GM12878 (cell line): ENCODE data around the gene MYBPHL. TPM values are rescaled to one million over a fixed set of nuclear protein-coding genes. Genes with fewer than 3 reads are reported as not detected.

Experiments
- ATAC-seq: fragments of 200-7000 bp; cut with Tn5 transposase; 3 replicates; pipeline ENCODE4 v1.9.1; 2020; ENCODE audit warnings: mild to moderate bottlenecking, moderate library complexity
- BruUV-seq: library from RNA; stranded (reverse); fragments of 400-500 nt; replicated peaks from 2 replicates; lab custom pipeline; 2021; lab: Mats Ljungman, UMichigan
- CTCF ChIA-PET: fragments of 300-600 bp; sonication (Branson Sonifier 250); formaldehyde crosslinking; extraction: SDS; loops from one replicate; lab custom pipeline; 2021; ENCODE audit warnings: inconsistent platforms; lab: Yijun Ruan, JAX
- POLR2A ChIA-PET: fragments of 350-600 bp; formaldehyde crosslinking; extraction: SDS; loops from one replicate; lab custom pipeline; 2021; ENCODE audit warnings: inconsistent platforms; lab: Charles Lee
- RAD21 ChIA-PET: fragments of 300-600 bp; sonication (Branson Sonifier 250); formaldehyde crosslinking; loops from one replicate; lab custom pipeline; 2023; ENCODE audit warnings: antibody characterized with exemption; ENCODE audit not compliant: unreplicated experiment; lab: Charles Lee
- SMC1A ChIA-PET: fragments of 300-600 bp; sonication (Branson Sonifier 250); formaldehyde crosslinking; loops from one replicate; lab custom pipeline; 2023; ENCODE audit not compliant: unreplicated experiment, uncharacterized antibody; lab: Charles Lee
- DNase-seq: peaks from one replicate; pipeline ENCODE4 v3.0.0-alpha.2; 2011; ENCODE audit warnings: low read depth, low spot score
- FAIRE-seq: peaks from 3 replicates; lab custom pipeline; 2011; peaks lifted over from hg19 to GRCh38; lab: Jason Lieb, UNC
- H2AFZ ChIP-seq: 2 replicates; pipeline ENCODE4 v1.6.0; 2011; ENCODE audit warnings: low read depth, low read length, control low read depth; ENCODE audit not compliant: control insufficient read depth
- H3K27ac ChIP-seq: 2 replicates; pipeline ENCODE4 v1.5.1; 2011; ENCODE audit warnings: control low read depth; ENCODE audit not compliant: control insufficient read depth, insufficient read depth
- H3K27me3 ChIP-seq, 2 experiments: replicated peaks in 1 of 2; 2 replicates each; pipeline versions ENCODE4 v1.6.0 to v1.6.1; 2011; ENCODE audit warnings: low read length in 1 of 2; ENCODE audit not compliant: control insufficient read depth in 2 of 2, insufficient read depth in 2 of 2
- H3K36me3 ChIP-seq, 2 experiments: 2 replicates each; pipeline ENCODE4 v1.5.1; 2011; ENCODE audit warnings: low read length in 1 of 2; ENCODE audit not compliant: control insufficient read depth in 2 of 2, insufficient read depth in 2 of 2
- H3K4me1 ChIP-seq: 2 replicates; pipeline ENCODE4 v1.6.1; 2011; ENCODE audit warnings: mild to moderate bottlenecking, low read length, moderate library complexity, mixed read lengths; ENCODE audit not compliant: control insufficient read depth, insufficient read depth
- H3K4me2 ChIP-seq: 2 replicates; pipeline ENCODE4 v1.6.0; 2011; ENCODE audit warnings: control low read depth; ENCODE audit not compliant: control insufficient read depth, insufficient read depth
- H3K4me3 ChIP-seq: fragments of 200-600 bp; sonication (generic); 2 replicates; pipeline ENCODE4 v1.5.1; 2016
- H3K79me2 ChIP-seq: 2 replicates; pipeline ENCODE4 v1.6.0; 2011; ENCODE audit warnings: low read length; ENCODE audit not compliant: control insufficient read depth, insufficient read depth
- H3K9ac ChIP-seq: 2 replicates; pipeline ENCODE4 v1.8.0; 2011; ENCODE audit warnings: low read length, control low read depth, mixed read lengths; ENCODE audit not compliant: control insufficient read depth, insufficient read depth
- H3K9me3 ChIP-seq: replicated peaks from 3 replicates; pipeline ENCODE4 v1.5.1; 2011; ENCODE audit warnings: mild to moderate bottlenecking, low read length; ENCODE audit not compliant: control insufficient read depth, insufficient read depth
- H4K20me1 ChIP-seq: 2 replicates; pipeline ENCODE4 v1.6.0; 2011; ENCODE audit not compliant: control insufficient read depth, insufficient read depth
- CREM ChIP-seq: IDR thresholded peaks from 2 replicates; pipeline ENCODE4 v1.6.1; 2014; ENCODE audit warnings: antibody characterized with exemption, low read depth
- E4F1 ChIP-seq: fragments of 450-650 bp; IDR thresholded peaks from 2 replicates; pipeline ENCODE4 v1.6.1; 2018; ENCODE audit warnings: borderline replicate concordance, mild to moderate bottlenecking; ENCODE audit not compliant: partially characterized antibody
- HDAC2 ChIP-seq: fragments of 200-600 bp; sonication (generic); IDR thresholded peaks from 2 replicates; pipeline ENCODE4 v1.6.1; 2017
- IRF3 ChIP-seq: fragments of 450-650 bp; IDR thresholded peaks from 2 replicates; pipeline ENCODE4 v1.6.1; 2014; ENCODE audit warnings: mild to moderate bottlenecking
- MLLT1 ChIP-seq: fragments of 450-650 bp; IDR thresholded peaks from 2 replicates; pipeline ENCODE4 v1.6.1; 2016; ENCODE audit warnings: mild to moderate bottlenecking
- NRF1 ChIP-seq: conservative IDR thresholded peaks from 2 replicates; pipeline ENCODE4 v1.6.1; 2011; ENCODE audit warnings: mild to moderate bottlenecking, low read depth, low read length, improper control_type of control experiment
- SKIL ChIP-seq: fragments of 450-650 bp; IDR thresholded peaks from 2 replicates; pipeline ENCODE4 v1.6.1; 2017; ENCODE audit warnings: mild to moderate bottlenecking, low read depth, inconsistent platforms; ENCODE audit not compliant: poor library complexity, severe bottlenecking
- SPI1 ChIP-seq: IDR thresholded peaks from 2 replicates; pipeline ENCODE4 v1.6.1; 2011; ENCODE audit warnings: low read depth, mild to moderate bottlenecking, low read length, moderate library complexity, borderline replicate concordance; ENCODE audit not compliant: insufficient read depth
- SRF ChIP-seq, 2 experiments: IDR thresholded peaks; 2 replicates each; pipeline ENCODE4 v1.6.1; 2011; ENCODE audit warnings: low read depth in 2 of 2, low read length in 2 of 2, mild to moderate bottlenecking in 1 of 2, moderate library complexity in 1 of 2
- ZBTB4 ChIP-seq: fragments of 450-650 bp; formaldehyde crosslinking; IDR thresholded peaks from 2 replicates; pipeline ENCODE4 v1.4.0; 2022; ENCODE audit warnings: mild to moderate bottlenecking, moderate library complexity
- WGBS: methylation state at CpG from one replicate; pipeline ENCODE4 v1.1.6; 2016; ENCODE audit warnings: low lambda C conversion rate; ENCODE audit not compliant: insufficient replicate concordance, insufficient coverage; ENCODE audit errors: missing lambda C conversion rate; 5-methylcytosine and 5-hydroxymethylcytosine counted together
- in situ Hi-C: fragments of 300-500 bp; cut with MboI; formaldehyde crosslinking; loops from 9 replicates; pipeline ENCODE4 v1.14.3; 2018; ENCODE audit warnings: mixed read lengths
- intact Hi-C: fragments of 100-400 bp; cut with micrococcal nuclease; formaldehyde crosslinking; loops from one replicate; pipeline ENCODE4 v1.14.2; 2022; ENCODE audit not compliant: unreplicated experiment
- polyA plus RNA-seq, 11 experiments: library from polyadenylated mRNA; depleted of rRNA in 4 of 11; unstranded in 6 of 11; stranded (reverse) in 5 of 11; fragments of >200 nt; fragmentation: Nextera tagmentation in 4 of 11; fragmentation: Illumina TruSeq in 1 of 11; extraction: Ambion mirVana in 4 of 11; extraction: Trizol in 1 of 11; gene quantifications; 1 replicate in 1 of 11; 2 replicates in 10 of 11; pipeline versions ENCODE4 v1.2.1 to v1.2.3, GENCODE V29; 2011 to 2016; ENCODE audit warnings: inconsistent platforms in 2 of 11, missing spikeins in 2 of 11, low read depth in 1 of 11
- total RNA-seq, 4 experiments: library from RNA; depleted of rRNA in 3 of 4; stranded (reverse); fragments of >200 nt in 3 of 4; fragmentation: Illumina TruSeq in 1 of 4; extraction: Trizol in 1 of 4; gene quantifications; 2 replicates each; pipeline versions ENCODE4 v1.2.1 to v1.2.3, GENCODE V29; 2013 to 2021

MYBPHL gene
- total and polyA plus RNA-seq, 10 of the 15 experiments (the other 5 are each of a cell fraction or from before 2014, with no cell fraction given), result 0.16 to 0.75 (median 0.54) TPM; not detected in 7

- in situ Hi-C loops, result no loop called here
- TF ChIP-seq SKIL (no peak), E4F1 (peak; percentile 68), SRF (IDR thresholded peaks at IDR 0.05; ENCODE audit: low read depth in 2 of 2, low read length in 2 of 2) (no peak), IRF3 (peak; percentile 55; the same call in 1 of the 2 replicates), NRF1 (no peak), SPI1 (no peak), CREM (peak; percentile 45; the same call in 1 of the 2 replicates), ZBTB4 (CRISPR knock-in tag) (no peak), MLLT1 (0 out of 2 replicates have a peak, but pooled peaks have one; percentile 35), HDAC2 (no peak)
Measured at GRCh38 chr1:109282952-109283747, 23.7 kb downstream of the MYBPHL start, which contains the start of gene PSRC1. PSRC1 (minus strand) TSS chr1:109283145.

More at GRCh38 chr1:109282952-109283747, 23.7 kb downstream of the MYBPHL start, which contains the start of gene PSRC1:
- Histone ChIP-seq H3K9me3 (no peaks in the 10 kb centered on the region), H3K79me2 (no peaks in the 10 kb centered on the region), H3K9ac (peak within 1 kb of the TSS; percentile 66), H3K4me3 (peak within 1 kb of the TSS; percentile 86), H4K20me1 (no peaks in the 10 kb centered on the region), H3K4me2 (peak within 1 kb of the TSS; percentile 100), H2AFZ (peak within 1 kb of the TSS; percentile 96), H3K27ac (peak within 1 kb of the TSS; percentile 83), H3K27me3 (no peaks in the 10 kb centered on the region), H3K36me3 (no peaks in the 10 kb centered on the region), H3K4me1 (peaks cover 3% of the 10 kb centered on the region)
- SMC1A ChIA-PET, result interaction anchor here (0.6 to 3.1 kb wide), 8 partner anchors 14 to 265 kb away, joined by 3 to 19 read pairs (median 4); partner anchors contain the start of genes CYB561D1, GNAI3 and SORT1
- FAIRE-seq, result peak; percentile 90
- peak; percentile 62 for DNase-seq
- RAD21 ChIA-PET, result interaction anchor here (0.8 to 3.3 kb wide), 9 partner anchors 26 to 265 kb away, joined by 3 to 21 read pairs (median 4); partner anchors contain the start of genes GNAI3 and SORT1
- POLR2A ChIA-PET, result interaction anchor here (0.6 to 1.5 kb wide), 3 partner anchors 10 to 143 kb away, joined by 3 to 5 read pairs (median 5); partner anchors contain the start of gene PSMA5
- BruUV-seq, result TSS peak; percentile 69
- 1% methylated on average over 56 of the region's 56 CpGs for WGBS
- peak; percentile 99 for ATAC-seq
- intact Hi-C loops, result no loop called here
- CTCF ChIA-PET, result interaction anchor here (0.6 to 2.9 kb wide), 17 partner anchors 10 to 701 kb away, joined by 3 to 31 read pairs (median 4); partner anchors contain the start of genes AHCYL1, ATXN7L2, CYB561D1 and SORT1
